OCI-LY3 (cell line): ENCODE data around the gene NDUFS2.

Experiments used
- H2AFZ ChIP-seq: fragments of 200-600, 300-600 bp; shearing (Covaris generic); 2 replicates; pipeline ENCODE4 v1.6.0; 2014; ENCODE audit warnings: antibody characterized with exemption, low read depth, low read length
- H3K27ac ChIP-seq: fragments of 200-600, 300-600 bp; sonication (generic); 2 replicates; pipeline ENCODE4 v1.5.1; 2014; ENCODE audit warnings: mild to moderate bottlenecking, low read length, moderate library complexity, mixed read lengths
- H3K27me3 ChIP-seq: fragments of 200-600, 300-600 bp; sonication (generic); 2 replicates; pipeline ENCODE4 v1.6.1; 2014; ENCODE audit warnings: low read depth, low read length, mixed read lengths
- H3K36me3 ChIP-seq: fragments of 200-600, 300-600 bp; sonication (generic); replicated peaks from 2 replicates; pipeline ENCODE3; 2014; ENCODE audit warnings: low read depth, low read length, mixed read lengths
- H3K4me1 ChIP-seq: fragments of 300-600, 200-600 bp; sonication (generic); 2 replicates; pipeline ENCODE4 v1.6.1; 2014; ENCODE audit warnings: low read length, mixed read lengths
- H3K4me2 ChIP-seq: fragments of 200-600, 300-600 bp; sonication (generic); 2 replicates; pipeline ENCODE4 v1.6.1; 2014; ENCODE audit warnings: low read length, mixed read lengths
- H3K4me3 ChIP-seq: fragments of 300-600, 200-600 bp; sonication (generic); 2 replicates; pipeline ENCODE4 v1.5.1; 2014; ENCODE audit warnings: antibody characterized with exemption, mild to moderate bottlenecking, low read length, moderate library complexity
- H3K79me2 ChIP-seq: fragments of 300-600, 200-600 bp; shearing (Covaris generic); 2 replicates; pipeline ENCODE4 v1.6.1; 2014; ENCODE audit warnings: mild to moderate bottlenecking, low read length, mixed read lengths
- H3K9ac ChIP-seq: fragments of 300-600, 200-600 bp; shearing (Covaris generic); 2 replicates; pipeline ENCODE4 v1.6.0; 2014; ENCODE audit warnings: mild to moderate bottlenecking, low read length, moderate library complexity
- H3K9me3 ChIP-seq: fragments of 200-600, 300-600 bp; shearing (Covaris generic); 2 replicates; pipeline ENCODE4 v1.6.1; 2014; ENCODE audit warnings: low read length, mixed read lengths; ENCODE audit not compliant: insufficient read depth
- H4K20me1 ChIP-seq: fragments of 200-600, 300-600 bp; sonication (generic); 2 replicates; pipeline ENCODE4 v1.6.1; 2016; ENCODE audit warnings: low read length, mixed read lengths; ENCODE audit not compliant: insufficient read depth
- EZH2phosphoT487 ChIP-seq: fragments of 200-600 bp; shearing (Covaris generic); IDR thresholded peaks from 2 replicates; pipeline ENCODE4 v1.6.1; 2018; ENCODE audit warnings: antibody characterized with exemption, mixed run types, low read depth
- TF ChIP-seq, protein P1 (sequence below): fragments of 200-600, 300-600 bp; sonication (generic); IDR thresholded peaks from 2 replicates; pipeline ENCODE4 v1.5.1; 2014; ENCODE audit warnings: antibody characterized with exemption, low read length, low read depth

NDUFS2 gene

DNA sequence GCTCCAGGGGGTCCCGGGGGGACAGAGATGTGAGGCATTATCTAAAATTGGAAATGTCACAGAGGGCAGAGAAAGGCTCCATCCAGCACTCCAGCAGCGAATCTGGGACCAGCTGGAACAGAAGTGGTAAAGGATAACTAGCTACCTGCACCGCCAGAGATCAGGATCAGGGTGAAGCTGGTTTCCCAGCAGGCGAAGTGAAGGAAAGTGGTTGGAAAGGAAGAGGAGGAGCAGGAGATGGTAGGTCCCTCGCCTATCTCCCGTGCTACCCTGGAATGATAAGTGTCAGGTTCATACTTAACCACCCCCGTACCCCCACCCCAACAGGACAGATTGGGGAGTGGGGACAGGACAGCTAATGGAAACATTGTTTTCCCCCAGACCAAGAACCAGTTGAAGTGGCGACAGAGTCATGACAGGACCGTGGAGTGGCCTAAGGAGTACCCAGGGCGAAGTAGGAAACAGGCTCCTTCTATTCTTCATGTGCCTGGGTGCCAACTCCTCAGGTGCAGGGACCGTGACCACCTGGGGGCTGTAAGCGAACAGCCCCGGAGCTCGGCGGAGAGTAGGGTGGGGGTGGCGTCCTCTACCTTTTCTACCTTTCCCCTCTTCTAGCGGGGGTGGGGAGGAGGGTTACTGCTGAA, 25.6 kb upstream of the NDUFS2 start:
- peak overlapping the region; percentile 93 for H3K4me2 ChIP-seq

DNA sequence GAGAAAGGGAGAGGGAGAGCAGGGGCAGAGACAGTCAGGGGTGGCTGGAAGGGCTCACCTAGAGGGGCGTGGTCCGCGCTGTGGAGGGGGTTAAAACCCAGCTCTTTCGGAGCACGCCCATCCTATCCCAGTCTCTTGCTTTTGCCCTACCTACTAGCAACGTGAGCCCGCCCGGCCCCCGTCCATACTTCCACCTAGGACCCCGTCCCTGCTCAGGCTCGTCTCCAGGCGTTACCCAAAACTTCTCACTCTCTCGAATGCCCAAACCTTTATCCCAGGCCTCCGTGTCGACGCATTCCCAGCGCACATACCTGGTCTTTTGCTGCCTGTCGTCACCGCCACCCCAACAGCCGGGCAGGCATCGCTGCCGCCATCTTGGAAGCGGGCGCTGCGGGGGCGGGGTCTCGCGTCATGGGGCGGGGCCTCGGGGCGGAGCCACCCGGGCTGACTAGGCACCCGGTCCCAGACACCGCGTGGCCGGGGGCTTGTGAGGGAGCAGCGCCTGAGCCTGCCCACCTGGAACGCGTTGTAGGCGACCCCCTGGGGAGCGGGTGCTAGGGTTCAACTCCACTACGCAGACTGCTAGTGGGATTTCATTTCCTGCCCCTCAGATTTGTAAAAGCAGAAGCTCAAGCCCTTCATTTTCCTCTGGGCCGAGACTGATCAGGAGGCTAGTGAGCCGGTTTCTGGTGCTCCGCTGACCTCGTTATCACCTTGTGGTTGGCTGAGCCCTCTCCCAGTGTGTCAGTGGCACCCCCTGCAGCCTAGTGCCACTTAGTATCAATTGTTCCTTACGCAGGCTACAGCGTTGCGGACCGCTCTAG, 24.8 kb upstream of the NDUFS2 start, which contains the start of gene B4GALT3:
B4GALT3 (minus strand) TSS at position 396 of the 824 bp plus-strand sequence. CDS start 1,447 bp downstream, outside the sequence.
- peak within 1 kb of the TSS; percentile 81 for H3K27ac ChIP-seq
- H3K4me1 ChIP-seq = peaks cover 36% of the 10 kb centered on the region
- H4K20me1 ChIP-seq = no peaks in the 10 kb centered on the region
- H3K36me3 ChIP-seq = peaks cover 31% of the 10 kb centered on the region
- H3K9ac ChIP-seq = peak within 1 kb of the TSS; percentile 76
- H3K4me2 ChIP-seq = peak within 1 kb of the TSS; percentile 93
- TF ChIP-seq EZH2phosphoT487 = no peak
- TF ChIP-seq, protein P1, sequence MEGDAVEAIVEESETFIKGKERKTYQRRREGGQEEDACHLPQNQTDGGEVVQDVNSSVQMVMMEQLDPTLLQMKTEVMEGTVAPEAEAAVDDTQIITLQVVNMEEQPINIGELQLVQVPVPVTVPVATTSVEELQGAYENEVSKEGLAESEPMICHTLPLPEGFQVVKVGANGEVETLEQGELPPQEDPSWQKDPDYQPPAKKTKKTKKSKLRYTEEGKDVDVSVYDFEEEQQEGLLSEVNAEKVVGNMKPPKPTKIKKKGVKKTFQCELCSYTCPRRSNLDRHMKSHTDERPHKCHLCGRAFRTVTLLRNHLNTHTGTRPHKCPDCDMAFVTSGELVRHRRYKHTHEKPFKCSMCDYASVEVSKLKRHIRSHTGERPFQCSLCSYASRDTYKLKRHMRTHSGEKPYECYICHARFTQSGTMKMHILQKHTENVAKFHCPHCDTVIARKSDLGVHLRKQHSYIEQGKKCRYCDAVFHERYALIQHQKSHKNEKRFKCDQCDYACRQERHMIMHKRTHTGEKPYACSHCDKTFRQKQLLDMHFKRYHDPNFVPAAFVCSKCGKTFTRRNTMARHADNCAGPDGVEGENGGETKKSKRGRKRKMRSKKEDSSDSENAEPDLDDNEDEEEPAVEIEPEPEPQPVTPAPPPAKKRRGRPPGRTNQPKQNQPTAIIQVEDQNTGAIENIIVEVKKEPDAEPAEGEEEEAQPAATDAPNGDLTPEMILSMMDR = peak; percentile 72
- H3K4me3 ChIP-seq = peak within 1 kb of the TSS; percentile 86
- no peaks in the 10 kb centered on the region for H3K9me3 ChIP-seq
- H3K79me2 ChIP-seq = peaks cover 15% of the 10 kb centered on the region
- H2AFZ ChIP-seq = peak within 1 kb of the TSS; percentile 90
- H3K27me3 ChIP-seq = no peaks in the 10 kb centered on the region

More for the DNA sequence above, 25.6 kb upstream of the NDUFS2 start:
- Histone ChIP-seq H3K27ac (peak overlapping the region; percentile 81), H3K9ac (peak overlapping the region; percentile 76), H3K9me3 (no peaks in the 10 kb centered on the region), H4K20me1 (no peaks in the 10 kb centered on the region), H2AFZ (no peak overlapping the region), H3K4me3 (peak overlapping the region; percentile 86), H3K79me2 (peaks cover 15% of the 10 kb centered on the region), H3K27me3 (no peaks in the 10 kb centered on the region), H3K4me1 (peaks cover 28% of the 10 kb centered on the region), H3K36me3 (peaks cover 38% of the 10 kb centered on the region)
- TF ChIP-seq, protein P1 = no peak
- no peak for TF ChIP-seq EZH2phosphoT487

DNA sequence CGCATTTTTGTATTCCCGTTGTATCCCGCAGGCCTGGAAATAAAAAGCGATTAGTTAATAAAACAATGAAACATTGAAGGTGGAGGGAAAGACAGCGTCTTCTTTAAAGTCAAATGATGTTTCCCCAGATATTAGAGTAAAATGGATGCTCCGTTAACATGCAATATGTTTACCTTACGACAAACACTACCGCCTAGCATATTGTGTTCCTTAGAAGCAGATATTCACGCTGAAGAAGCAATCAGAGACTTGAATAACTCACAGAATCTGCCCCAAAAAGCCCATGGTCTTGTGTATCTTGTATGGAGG, 24.3 kb upstream of the NDUFS2 start:
- H3K4me3 ChIP-seq = peak overlapping the region; percentile 86
- H3K4me1 ChIP-seq = peaks cover 41% of the 10 kb centered on the region
- no peak for TF ChIP-seq EZH2phosphoT487
- TF ChIP-seq, protein P1 = no peak; the same call in 1 of the 2 replicates
- peaks cover 25% of the 10 kb centered on the region for H3K36me3 ChIP-seq
- H3K9ac ChIP-seq = peak overlapping the region; percentile 76
- no peaks in the 10 kb centered on the region for H3K27me3 ChIP-seq
- H3K79me2 ChIP-seq = peaks cover 15% of the 10 kb centered on the region
- H3K9me3 ChIP-seq = no peaks in the 10 kb centered on the region
- H2AFZ ChIP-seq = peak overlapping the region; percentile 90
- peak overlapping the region; percentile 93 for H3K4me2 ChIP-seq
- no peaks in the 10 kb centered on the region for H4K20me1 ChIP-seq
- peak overlapping the region; percentile 81 for H3K27ac ChIP-seq

DNA sequence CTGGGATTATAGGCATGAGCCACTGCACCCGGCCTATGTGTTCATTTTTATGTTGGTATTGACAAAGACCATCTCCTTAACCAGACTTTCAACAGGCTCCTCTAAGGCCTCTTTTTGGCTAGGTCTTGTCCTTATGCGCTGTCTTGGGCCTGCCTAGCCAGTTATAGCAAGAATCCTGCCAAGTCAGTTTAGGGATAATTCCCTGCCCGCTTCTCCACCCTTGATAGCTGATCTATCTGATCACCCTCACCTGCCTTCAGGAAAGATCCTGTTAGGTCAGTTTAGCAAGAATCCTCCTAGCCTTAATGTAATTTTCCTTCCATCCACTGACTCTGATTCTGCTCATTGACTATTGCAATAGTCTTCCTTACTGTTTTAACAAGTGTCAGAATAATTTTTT, 22.5 kb upstream of the NDUFS2 start:
- TF ChIP-seq, protein P1 = no peak
- no peak for TF ChIP-seq EZH2phosphoT487
- no peaks in the 10 kb centered on the region for H3K9me3 ChIP-seq
- H3K4me2 ChIP-seq = no peak overlapping the region
- peaks cover 60% of the 10 kb centered on the region for H3K4me1 ChIP-seq
- no peak overlapping the region for H3K9ac ChIP-seq
- no peak overlapping the region for H3K27ac ChIP-seq
- H3K79me2 ChIP-seq = peaks cover 15% of the 10 kb centered on the region
- peaks cover 11% of the 10 kb centered on the region for H3K36me3 ChIP-seq
- no peaks in the 10 kb centered on the region for H3K27me3 ChIP-seq
- no peak overlapping the region for H2AFZ ChIP-seq
- no peak overlapping the region for H3K4me3 ChIP-seq
- H4K20me1 ChIP-seq = no peaks in the 10 kb centered on the region
